Astrocyte (in vitro differentiated cells and primary cell): ENCODE data around the gene PI4K2A. TPM values are rescaled to one million over a fixed set of nuclear protein-coding genes. Genes with fewer than 3 reads are reported as not detected.

Source experiments
- DNase-seq: peaks from one replicate; pipeline ENCODE4 v3.0.0-alpha.2; 2010; ENCODE audit warnings: low read depth
- FAIRE-seq: peaks from 2 replicates; lab custom pipeline; 2011; peaks lifted over from hg19 to GRCh38; lab: Jason Lieb, UNC
- H2AFZ ChIP-seq: 2 replicates; pipeline ENCODE4 v1.6.0; 2012; ENCODE audit warnings: low read depth, low read length, inconsistent platforms
- H3K27ac ChIP-seq: 2 replicates; pipeline ENCODE4 v1.5.1; 2011; ENCODE audit warnings: low read depth, low read length, inconsistent platforms
- H3K27me3 ChIP-seq: 2 replicates; pipeline ENCODE4 v1.6.0; 2011; ENCODE audit warnings: low read length, inconsistent platforms; ENCODE audit not compliant: insufficient read depth
- H3K36me3 ChIP-seq: 2 replicates; pipeline ENCODE4 v1.5.1; 2011; ENCODE audit warnings: low read length, inconsistent platforms; ENCODE audit not compliant: insufficient read depth
- H3K4me1 ChIP-seq: 2 replicates; pipeline ENCODE4 v1.5.1; 2011; ENCODE audit warnings: low read length, inconsistent platforms; ENCODE audit not compliant: insufficient read depth
- H3K4me2 ChIP-seq: 2 replicates; pipeline ENCODE4 v1.6.0; 2012; ENCODE audit warnings: low read length, inconsistent platforms
- H3K4me3 ChIP-seq: 2 replicates; pipeline ENCODE4 v1.5.1; 2011; ENCODE audit warnings: low read depth, mild to moderate bottlenecking, low read length, inconsistent platforms; ENCODE audit not compliant: insufficient read depth
- H3K79me2 ChIP-seq: 2 replicates; pipeline ENCODE4 v1.6.0; 2012; ENCODE audit warnings: mild to moderate bottlenecking, low read length, inconsistent platforms; ENCODE audit not compliant: insufficient read depth
- H3K9ac ChIP-seq: 2 replicates; pipeline ENCODE4 v1.6.0; 2012; ENCODE audit warnings: mild to moderate bottlenecking, low read length, inconsistent platforms
- H3K9me3 ChIP-seq: 2 replicates; pipeline ENCODE4 v1.5.1; 2012; ENCODE audit warnings: low read depth, mild to moderate bottlenecking, low read length, inconsistent platforms; ENCODE audit not compliant: insufficient read depth
- H4K20me1 ChIP-seq: 2 replicates; pipeline ENCODE4 v1.6.0; 2012; ENCODE audit warnings: low read length, inconsistent platforms; ENCODE audit not compliant: insufficient read depth
- H3K27ac Mint-ChIP-seq: one replicate; pipeline ENCODE4 v1.8.0; 2021; ENCODE audit warnings: mild to moderate bottlenecking, mixed read lengths; ENCODE audit not compliant: unreplicated experiment
- H3K27me3 Mint-ChIP-seq: one replicate; pipeline ENCODE4 v1.8.0; 2021; ENCODE audit warnings: low read depth, mixed read lengths; ENCODE audit not compliant: unreplicated experiment
- H3K36me3 Mint-ChIP-seq: one replicate; pipeline ENCODE4 v1.8.0; 2021; ENCODE audit warnings: low read depth, mixed read lengths; ENCODE audit not compliant: unreplicated experiment
- H3K4me1 Mint-ChIP-seq: one replicate; pipeline ENCODE4 v1.8.0; 2021; ENCODE audit warnings: low read depth, mixed read lengths; ENCODE audit not compliant: unreplicated experiment
- H3K4me3 Mint-ChIP-seq: one replicate; pipeline ENCODE4 v1.8.0; 2021; ENCODE audit warnings: mild to moderate bottlenecking, moderate library complexity, mixed read lengths; ENCODE audit not compliant: unreplicated experiment
- H3K9me3 Mint-ChIP-seq: one replicate; pipeline ENCODE4 v1.8.0; 2021; ENCODE audit warnings: mild to moderate bottlenecking, mixed read lengths; ENCODE audit not compliant: unreplicated experiment
- CTCF ChIP-seq: IDR thresholded peaks from 2 replicates; pipeline ENCODE4 v1.5.1; 2011; ENCODE audit warnings: low read depth, mild to moderate bottlenecking, inconsistent platforms, low read length, moderate library complexity; ENCODE audit not compliant: insufficient read depth
- EZH2 ChIP-seq: IDR thresholded peaks from 2 replicates; pipeline ENCODE4 v1.6.1; 2012; ENCODE audit warnings: mild to moderate bottlenecking, low read length, inconsistent platforms; ENCODE audit not compliant: insufficient read depth
- total RNA-seq: library from RNA; stranded (reverse); gene quantifications from 2 replicates; pipeline ENCODE4 v1.2.1, GENCODE V29; 2021

The PI4K2A gene
- total RNA-seq, 1 donor from 2014 or later: 37.8 TPM

- no peak for DNase-seq
- Mint-ChIP-seq H3K4me1 (peaks cover 19% of the 10 kb centered on the region), H3K27ac (no peak overlapping the region), H3K27me3 (peaks cover 3% of the 10 kb centered on the region), H3K4me3 (no peak overlapping the region), H3K36me3 (no peaks in the 10 kb centered on the region), H3K9me3 (no peaks in the 10 kb centered on the region)
- no peak overlapping the region for H3K27ac ChIP-seq
- no peak overlapping the region for H3K9ac ChIP-seq
- no peaks in the 10 kb centered on the region for H3K9me3 ChIP-seq
- H3K79me2 ChIP-seq: no peaks in the 10 kb centered on the region
- no peak for FAIRE-seq
- no peak overlapping the region for H3K4me3 ChIP-seq
- peaks cover 25% of the 10 kb centered on the region for H3K4me1 ChIP-seq
- no peaks in the 10 kb centered on the region for H3K27me3 ChIP-seq
- H3K36me3 ChIP-seq: no peaks in the 10 kb centered on the region
- TF ChIP-seq CTCF (no peak), EZH2 (no peak)
- no peak overlapping the region for H2AFZ ChIP-seq
- H3K4me2 ChIP-seq: no peak overlapping the region
- no peaks in the 10 kb centered on the region for H4K20me1 ChIP-seq
These were observed 41.8 kb upstream of the PI4K2A start for GRCh38 chr10:97598407-97599271.

- H3K27ac Mint-ChIP-seq: no peak overlapping the region
- Histone ChIP-seq H3K4me3 (no peak overlapping the region), H3K79me2 (no peaks in the 10 kb centered on the region), H3K27me3 (no peaks in the 10 kb centered on the region), H3K4me2 (no peak overlapping the region), H3K9me3 (no peaks in the 10 kb centered on the region), H3K27ac (no peak overlapping the region), H3K36me3 (no peaks in the 10 kb centered on the region), H2AFZ (no peak overlapping the region), H3K4me1 (peaks cover 25% of the 10 kb centered on the region), H4K20me1 (no peaks in the 10 kb centered on the region), H3K9ac (no peak overlapping the region)
- no peak for DNase-seq
- no peaks in the 10 kb centered on the region for H3K36me3 Mint-ChIP-seq
- FAIRE-seq: no peak
- TF ChIP-seq CTCF (no peak), EZH2 (no peak)
- H3K9me3 Mint-ChIP-seq: no peaks in the 10 kb centered on the region
- peaks cover 3% of the 10 kb centered on the region for H3K27me3 Mint-ChIP-seq
- peaks cover 19% of the 10 kb centered on the region for H3K4me1 Mint-ChIP-seq
- no peak overlapping the region for H3K4me3 Mint-ChIP-seq
These were observed 41.2 kb upstream of the PI4K2A start for GRCh38 chr10:97599272-97599619.

GRCh38 chr10:97600616-97601015 lies 39.9 kb upstream of the PI4K2A start:
- Histone ChIP-seq H3K4me2 (no peak overlapping the region), H3K79me2 (no peaks in the 10 kb centered on the region), H3K36me3 (no peaks in the 10 kb centered on the region), H3K27me3 (no peaks in the 10 kb centered on the region), H3K4me1 (peaks cover 23% of the 10 kb centered on the region), H2AFZ (no peak overlapping the region), H3K27ac (no peak overlapping the region), H4K20me1 (no peaks in the 10 kb centered on the region), H3K4me3 (no peak overlapping the region), H3K9ac (no peak overlapping the region), H3K9me3 (no peaks in the 10 kb centered on the region)
- TF ChIP-seq EZH2: no peak
- no peak for TF ChIP-seq CTCF
- H3K4me1 Mint-ChIP-seq: peaks cover 18% of the 10 kb centered on the region
- H3K4me3 Mint-ChIP-seq: no peak overlapping the region
- no peak overlapping the region for H3K27ac Mint-ChIP-seq
- FAIRE-seq (no peak), DNase-seq (no peak)
- H3K9me3 Mint-ChIP-seq: no peaks in the 10 kb centered on the region
- H3K36me3 Mint-ChIP-seq: no peaks in the 10 kb centered on the region
- H3K27me3 Mint-ChIP-seq: peaks cover 3% of the 10 kb centered on the region
